Colon (tissue), 2 donors: ENCODE data around the gene ASH1L.
"Not testable (repeated sequence)": the region's sequence is repeated elsewhere in the genome, so short reads cannot be mapped to it uniquely, and the experiment has no call there.

Experiments used
- FAIRE-seq: peaks from 2 replicates; lab custom pipeline; 2012; peaks lifted over from hg19 to GRCh38; lab: Jason Lieb, UNC
- donor health status: control.
- donor health status: control.

ASH1L gene, protein sequence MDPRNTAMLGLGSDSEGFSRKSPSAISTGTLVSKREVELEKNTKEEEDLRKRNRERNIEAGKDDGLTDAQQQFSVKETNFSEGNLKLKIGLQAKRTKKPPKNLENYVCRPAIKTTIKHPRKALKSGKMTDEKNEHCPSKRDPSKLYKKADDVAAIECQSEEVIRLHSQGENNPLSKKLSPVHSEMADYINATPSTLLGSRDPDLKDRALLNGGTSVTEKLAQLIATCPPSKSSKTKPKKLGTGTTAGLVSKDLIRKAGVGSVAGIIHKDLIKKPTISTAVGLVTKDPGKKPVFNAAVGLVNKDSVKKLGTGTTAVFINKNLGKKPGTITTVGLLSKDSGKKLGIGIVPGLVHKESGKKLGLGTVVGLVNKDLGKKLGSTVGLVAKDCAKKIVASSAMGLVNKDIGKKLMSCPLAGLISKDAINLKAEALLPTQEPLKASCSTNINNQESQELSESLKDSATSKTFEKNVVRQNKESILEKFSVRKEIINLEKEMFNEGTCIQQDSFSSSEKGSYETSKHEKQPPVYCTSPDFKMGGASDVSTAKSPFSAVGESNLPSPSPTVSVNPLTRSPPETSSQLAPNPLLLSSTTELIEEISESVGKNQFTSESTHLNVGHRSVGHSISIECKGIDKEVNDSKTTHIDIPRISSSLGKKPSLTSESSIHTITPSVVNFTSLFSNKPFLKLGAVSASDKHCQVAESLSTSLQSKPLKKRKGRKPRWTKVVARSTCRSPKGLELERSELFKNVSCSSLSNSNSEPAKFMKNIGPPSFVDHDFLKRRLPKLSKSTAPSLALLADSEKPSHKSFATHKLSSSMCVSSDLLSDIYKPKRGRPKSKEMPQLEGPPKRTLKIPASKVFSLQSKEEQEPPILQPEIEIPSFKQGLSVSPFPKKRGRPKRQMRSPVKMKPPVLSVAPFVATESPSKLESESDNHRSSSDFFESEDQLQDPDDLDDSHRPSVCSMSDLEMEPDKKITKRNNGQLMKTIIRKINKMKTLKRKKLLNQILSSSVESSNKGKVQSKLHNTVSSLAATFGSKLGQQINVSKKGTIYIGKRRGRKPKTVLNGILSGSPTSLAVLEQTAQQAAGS (N-terminal part only)

DNA sequence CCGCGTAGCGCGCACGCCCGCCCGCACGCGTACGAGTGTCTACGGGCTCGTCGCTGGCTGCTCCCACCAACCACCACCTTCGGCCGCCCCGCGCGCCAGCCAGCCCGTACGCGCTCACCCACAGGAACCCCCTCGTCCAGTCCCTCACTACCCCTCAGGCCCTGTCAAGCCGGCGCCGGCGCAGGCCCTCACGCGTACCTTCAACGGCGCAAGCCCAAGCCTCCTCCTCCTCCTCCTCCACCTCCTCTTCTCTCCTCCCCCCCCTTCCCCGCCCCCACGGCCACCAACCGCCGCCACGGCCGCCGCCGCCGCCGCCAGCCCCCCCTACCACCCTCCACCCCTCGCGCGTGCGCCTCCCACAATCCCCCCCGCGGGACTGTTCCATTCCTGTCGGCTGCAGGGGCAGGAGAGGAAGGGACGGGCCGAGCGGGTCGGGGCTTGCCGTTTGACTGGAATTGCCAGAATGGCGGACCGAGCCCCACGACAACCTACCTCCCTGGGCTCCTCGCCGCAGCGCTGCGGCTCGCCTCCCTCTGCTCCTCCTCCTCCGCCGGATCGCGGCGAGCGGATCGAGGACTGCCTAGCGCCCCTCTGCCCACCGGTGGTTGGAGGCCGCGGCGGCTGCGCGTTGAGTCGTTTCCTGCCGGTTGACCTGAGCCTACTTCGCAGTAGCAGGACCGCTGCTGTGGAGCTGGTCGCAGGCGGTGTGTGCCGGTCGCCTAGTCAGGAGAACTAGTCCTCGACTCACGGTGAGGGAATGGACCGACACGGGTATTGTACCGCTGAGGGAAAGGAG is at the start of gene ASH1L:
ASH1L (minus strand) TSS at position 223 of the 796 bp plus-strand sequence. CDS start 41,284 bp downstream, outside the sequence.
- FAIRE-seq = no peak

DNA sequence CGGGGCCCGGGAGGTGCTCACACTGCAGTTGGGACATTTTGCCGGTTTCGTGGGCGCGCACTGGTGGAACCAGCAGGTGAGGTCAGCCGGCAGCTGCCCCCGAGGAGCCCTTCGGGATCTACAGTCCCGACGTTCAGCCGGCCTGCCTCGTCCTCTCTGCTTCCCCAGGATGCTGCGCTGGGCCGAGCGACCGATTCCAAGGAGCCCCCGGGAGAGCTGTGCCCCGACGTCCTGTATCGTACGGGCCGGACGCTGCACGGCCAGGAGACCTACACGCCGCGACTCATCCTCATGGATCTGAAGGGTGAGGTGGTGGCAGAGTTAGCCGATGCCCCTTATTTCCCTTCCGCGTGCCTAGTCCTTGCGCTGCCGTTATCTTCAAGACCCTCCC is 47.6 kb upstream of the ASH1L start:
- FAIRE-seq = not testable (repeated sequence)

DNA sequence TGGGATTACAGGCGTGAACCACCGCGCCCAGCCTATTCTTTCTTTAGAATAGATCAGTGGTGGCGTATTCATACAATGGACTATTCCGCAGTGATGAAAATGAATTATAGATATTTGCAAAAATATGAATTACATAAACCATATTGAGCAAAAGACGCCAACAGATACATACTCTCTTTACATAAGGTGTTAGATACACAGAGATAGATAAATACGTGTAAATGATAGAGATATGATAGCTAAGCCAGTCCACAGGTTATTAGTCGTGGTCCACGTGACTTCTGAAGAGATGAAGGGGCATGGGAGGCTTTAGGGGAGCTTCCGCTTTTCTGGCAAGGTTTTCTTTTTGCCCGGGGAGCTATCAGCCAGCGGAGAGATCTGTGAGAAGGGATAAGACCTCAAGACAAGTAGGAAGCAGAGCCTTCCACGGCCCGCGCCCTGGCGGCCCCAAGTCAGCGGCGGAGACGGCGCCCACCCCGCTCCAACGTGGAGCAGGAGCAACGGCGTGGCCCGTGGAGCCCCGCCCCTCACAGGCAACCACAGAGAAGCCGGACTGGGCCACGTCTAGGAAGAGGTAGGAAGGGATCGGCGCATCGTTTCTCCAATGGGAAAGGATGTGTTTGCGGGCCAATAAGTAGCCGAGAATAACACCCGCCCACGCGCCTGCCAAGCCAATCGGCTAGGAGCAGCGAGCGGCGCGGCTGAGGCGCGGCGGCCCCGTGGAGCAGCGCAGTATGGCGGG is 47.1 kb upstream of the ASH1L start, which contains the start of gene MSTO1:
MSTO1 (plus strand) TSS at position 704 of the 742 bp plus-strand sequence; CDS start at position 735, 31 bp downstream.
- no peak for FAIRE-seq

DNA sequence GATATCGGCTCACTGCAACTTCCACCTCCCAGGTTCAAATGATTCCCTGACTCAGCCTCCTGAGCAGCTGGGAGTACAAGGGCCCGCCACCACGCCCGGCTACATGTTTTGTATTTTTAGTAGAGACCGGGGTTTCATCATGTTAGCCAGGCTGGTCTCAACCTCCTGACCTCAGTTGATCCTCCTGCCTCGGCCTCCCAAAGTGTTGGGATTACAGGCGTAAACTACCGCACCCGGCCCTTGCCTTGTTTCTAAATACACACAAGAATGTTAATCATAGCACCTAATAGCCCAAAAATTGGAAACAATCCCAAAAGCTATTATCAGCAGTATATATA is 46.3 kb upstream of the ASH1L start:
- no peak for FAIRE-seq

DNA sequence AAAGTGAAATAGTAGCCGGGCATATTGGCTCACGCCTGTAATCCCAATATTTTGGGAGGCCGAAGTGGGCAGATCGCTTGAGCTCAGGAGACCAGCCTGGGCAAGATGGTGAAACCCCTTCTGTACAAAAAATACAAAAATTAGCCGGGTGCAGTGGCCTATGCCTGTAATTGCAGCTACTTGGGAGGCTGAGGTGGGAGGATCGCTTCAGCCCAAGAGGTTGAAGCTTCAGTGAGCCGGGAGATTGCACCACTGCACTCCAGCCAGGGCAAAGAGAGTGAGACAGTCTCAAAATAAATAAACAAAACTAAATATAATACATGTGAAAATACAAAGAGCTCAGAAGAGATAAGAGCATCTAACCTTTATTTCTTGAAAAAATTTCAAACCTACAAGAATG is 45.1 kb upstream of the ASH1L start:
- no peak for FAIRE-seq

DNA sequence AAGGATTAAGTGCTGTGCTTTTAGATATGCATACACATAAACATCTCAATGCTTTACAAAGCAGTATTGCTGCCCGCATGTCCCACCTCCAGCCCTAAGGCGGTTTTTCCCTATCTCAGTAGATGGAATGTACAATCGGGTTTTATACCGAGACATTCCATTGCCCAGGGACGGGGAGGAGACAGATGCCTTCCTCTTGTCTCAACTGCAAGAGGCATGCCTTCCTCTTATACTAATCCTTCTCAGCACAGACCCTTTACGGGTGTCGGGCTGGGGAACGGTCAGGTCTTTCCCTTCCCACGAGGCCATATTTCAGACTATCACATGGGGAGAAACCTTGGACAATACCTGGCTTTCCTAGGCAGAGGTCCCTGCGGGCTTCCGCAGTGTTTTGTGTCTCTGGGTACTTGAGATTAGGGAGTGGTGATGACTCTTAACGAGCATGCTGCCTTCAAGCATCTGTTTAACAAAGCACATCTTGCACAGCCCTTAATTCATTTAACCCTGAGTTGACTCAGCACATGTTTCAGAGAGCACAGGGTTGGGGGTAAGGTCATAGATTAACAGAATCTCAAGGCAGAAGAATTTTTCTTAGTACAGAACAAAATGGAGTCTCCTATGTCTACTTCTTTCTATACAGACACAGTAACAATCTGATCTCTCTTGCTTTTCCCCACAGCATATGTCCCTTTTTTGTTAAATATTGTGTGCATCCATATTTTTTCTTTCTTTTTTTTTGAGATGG is 37.4 kb upstream of the ASH1L start:
- not testable (repeated sequence) for FAIRE-seq

DNA sequence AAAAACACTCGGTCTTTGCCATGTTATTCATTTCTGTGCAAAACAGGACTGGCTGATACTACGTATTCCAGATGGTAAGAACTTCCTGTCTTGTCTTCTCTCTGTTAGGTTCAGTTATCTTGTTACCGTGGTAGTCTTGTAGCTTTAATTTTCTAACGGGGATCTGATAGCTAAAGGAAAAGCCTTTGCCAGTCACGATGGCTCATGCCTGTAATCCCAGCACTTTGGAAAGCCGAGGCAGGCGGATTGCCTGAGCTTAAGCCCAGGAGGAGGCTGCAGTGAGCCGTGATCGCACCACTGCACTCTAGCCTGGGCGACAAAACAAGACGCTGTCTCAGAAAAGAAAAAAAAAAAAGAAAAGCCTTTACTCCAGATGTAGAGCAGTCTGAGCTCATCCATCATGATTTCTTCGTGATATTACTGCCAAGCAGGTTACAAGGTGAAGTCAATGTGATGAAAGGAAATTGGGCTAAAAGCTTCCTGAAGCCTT is 36.3 kb upstream of the ASH1L start:
- FAIRE-seq = no peak

DNA sequence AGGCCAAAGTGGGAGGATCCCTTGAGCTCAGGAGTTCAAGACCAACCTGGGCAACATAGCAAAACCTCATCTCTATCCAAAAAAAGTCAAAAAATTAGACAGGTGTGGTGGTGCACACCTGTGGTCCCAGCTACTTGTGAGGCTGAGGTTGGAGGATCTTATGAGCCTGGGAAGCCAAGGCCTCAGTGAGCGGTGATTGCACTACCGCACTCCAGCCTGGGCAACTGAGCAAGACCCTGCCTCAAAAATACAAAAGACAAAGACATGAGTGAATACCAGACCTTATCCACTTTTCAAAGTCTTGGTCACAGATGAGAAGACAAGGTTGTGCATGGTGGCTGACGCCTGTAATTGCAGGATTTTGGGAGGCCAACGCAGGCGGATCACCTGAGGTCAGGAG is 34.3 kb upstream of the ASH1L start:
- FAIRE-seq = no peak

DNA sequence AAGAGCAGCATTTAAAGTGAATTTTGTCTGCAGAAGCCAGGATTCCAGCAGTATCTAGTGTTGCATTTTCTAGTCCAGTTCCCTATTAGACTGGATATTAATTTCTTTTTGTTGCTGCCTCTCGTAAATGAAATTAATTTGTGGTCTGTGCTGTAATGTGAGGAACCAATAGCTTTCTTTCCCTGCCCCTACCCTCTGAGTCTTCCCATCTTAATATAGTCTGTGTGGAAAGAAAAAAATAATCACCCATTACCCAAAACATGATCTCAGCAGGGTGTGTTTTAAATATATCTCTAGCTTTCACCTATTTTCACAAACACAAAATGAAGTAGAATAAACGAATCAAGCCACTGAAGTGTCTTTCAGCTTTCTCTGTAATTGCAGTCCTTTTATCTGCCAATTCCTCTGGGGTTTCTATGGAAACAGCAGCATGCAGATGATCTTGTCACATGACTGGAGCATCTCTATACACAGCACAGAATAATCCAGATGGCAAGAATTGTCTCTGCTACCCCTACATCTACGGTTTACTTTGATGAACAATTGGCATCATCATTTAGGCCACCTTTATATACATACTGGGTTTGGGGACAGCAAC is 33.4 kb upstream of the ASH1L start:
- not testable (repeated sequence) for FAIRE-seq

DNA sequence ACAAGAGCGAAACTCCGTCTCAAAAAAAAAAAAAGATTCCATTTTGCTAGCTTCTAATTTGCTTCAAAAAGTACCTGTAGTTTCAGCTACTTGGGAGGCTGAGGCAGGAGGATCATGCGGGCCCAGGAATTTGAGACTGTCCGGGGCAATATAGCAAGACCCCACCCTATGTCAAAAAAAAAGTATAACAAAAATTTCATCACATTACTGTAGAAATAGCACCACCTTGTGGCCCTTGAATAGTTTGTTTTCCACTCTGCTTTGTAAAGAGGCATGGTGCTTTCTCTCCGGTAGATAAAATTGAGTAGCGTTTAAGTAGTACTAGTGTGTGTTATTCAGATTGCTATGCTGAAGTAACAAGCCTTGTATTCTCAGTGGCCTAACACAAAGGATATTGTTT is 29.2 kb upstream of the ASH1L start:
- no peak for FAIRE-seq

DNA sequence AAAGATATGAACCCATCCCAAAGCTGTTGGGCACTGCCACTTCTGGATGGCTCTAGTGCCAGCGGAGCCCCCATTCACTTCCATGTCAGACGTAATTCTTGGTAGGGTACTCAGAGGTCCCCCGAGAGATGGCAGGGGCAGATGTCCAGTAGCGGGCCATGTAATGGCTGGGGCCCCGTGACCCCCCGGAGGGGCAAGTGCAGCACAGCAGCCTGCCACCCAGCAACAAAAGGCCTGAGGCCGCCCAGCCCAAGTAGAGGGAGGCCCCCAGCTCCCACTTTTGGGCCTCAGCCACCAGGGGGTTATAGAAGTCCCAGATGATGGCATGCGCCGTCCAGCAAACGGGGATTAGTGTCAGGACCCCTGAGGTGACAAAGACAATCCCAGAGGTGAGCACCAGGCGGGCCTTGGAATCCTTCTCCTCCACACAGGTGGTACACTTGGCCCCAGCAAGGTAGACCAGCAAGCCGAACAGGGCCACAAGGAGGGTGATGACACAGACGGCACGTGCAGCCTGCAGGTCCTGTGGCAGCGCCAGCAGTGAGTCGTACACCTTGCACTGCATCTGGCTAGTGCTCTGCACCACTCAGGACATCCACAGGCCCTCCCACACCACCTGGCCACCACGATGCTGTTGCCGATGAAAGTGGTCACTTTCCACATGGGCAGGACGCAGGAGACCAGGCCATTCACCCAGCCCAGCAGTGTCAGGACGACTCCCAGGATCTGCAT is 28.1 kb upstream of the ASH1L start:
- FAIRE-seq = not testable (repeated sequence)

DNA sequence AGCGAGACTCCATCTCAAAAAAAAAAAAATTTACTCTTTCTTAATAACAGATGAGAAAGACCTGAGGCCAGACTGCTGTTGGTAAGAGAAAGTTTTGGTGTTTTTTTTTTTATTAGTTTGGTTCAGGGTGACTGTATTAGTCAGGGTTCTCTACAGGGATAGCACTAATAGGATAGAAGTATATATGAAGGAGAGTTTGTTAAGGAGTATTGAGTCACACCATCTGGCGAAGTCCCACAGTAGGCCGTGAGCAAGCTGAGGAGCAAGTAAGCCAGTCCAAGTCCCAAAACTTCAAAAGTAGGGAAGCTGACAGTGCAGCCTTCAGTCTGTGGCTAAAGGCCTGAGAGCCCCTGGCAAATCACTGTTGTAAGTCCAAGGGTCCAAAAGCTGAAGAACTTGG is 26.7 kb upstream of the ASH1L start:
- not testable (repeated sequence) for FAIRE-seq

DNA sequence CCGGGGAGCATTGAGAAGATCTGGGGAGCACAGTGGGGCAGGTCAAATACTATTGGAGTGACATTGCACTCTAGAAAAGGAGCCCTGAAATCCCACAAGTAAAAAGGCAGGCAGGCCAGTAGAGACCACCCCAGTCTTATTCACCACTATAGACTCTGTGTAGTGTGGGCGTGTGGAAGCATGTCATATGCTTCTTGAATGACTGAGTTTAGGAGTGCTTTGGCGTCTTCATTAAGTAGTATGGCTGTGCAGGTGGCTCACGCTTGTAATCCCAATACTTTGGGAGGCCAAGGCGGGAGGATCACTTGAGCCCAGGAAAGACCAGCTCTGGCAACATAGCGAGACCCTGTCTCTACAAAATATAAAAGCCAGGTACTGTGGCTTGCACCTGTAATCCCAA is 21.2 kb upstream of the ASH1L start:
- FAIRE-seq = not testable (repeated sequence)

DNA sequence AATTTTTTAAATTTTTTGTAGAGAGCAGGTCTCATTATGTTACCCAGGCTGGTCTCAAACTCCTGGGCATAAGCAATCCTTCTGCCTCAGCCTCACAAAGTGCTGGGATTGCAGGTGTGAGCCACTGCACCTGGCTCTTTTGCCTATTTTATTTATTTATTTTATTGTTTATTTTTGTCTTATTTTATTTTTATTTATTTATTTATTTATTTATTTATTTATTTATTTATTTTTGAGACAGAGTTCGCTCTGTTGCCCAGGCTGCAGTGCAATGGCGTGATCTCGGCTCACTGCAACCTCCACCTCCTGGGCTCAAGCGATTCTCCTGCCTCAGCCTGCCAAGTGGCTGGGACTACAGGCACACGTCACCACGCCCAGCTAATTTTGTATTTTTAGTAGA is 13.0 kb upstream of the ASH1L start:
- not testable (repeated sequence) for FAIRE-seq

DNA sequence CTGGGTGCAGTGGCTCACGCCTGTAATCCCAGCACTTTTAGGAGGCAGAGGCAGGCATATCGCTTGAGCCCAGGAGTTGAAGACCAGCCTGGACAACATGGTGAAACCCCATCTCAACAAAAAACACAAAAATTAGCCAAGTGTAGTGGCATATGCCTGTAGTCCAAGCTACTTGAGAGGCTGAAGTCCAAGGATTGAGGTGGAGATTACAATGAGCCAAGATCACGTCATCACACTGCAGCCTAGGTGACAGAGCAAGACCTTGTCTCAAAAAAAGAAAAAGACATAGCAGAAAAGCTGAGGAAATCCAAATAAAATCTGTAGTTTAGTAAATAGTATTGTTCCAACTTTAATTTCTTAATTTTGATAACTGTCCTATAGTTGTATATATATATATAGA is 11.5 kb upstream of the ASH1L start:
- FAIRE-seq = no peak

DNA sequence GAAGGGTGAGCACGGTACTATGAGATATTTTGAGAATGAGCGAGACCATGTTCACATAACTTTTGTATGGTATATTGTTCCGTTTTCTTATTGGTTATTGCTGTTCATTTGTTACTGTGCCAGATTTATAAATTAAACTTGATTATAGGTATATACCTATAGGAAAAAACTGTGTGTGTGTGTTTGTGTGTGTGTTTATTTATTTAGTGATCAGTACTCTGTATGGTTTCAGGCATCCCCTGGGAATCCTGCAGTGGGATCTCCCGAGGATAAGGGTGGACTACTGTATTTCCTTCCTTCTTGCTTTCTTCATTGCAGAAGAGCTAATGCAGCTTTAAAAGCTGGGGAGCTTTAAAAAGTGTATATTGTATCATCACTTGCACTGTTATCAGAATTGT is 8.0 kb upstream of the ASH1L start:
- FAIRE-seq = no peak

DNA sequence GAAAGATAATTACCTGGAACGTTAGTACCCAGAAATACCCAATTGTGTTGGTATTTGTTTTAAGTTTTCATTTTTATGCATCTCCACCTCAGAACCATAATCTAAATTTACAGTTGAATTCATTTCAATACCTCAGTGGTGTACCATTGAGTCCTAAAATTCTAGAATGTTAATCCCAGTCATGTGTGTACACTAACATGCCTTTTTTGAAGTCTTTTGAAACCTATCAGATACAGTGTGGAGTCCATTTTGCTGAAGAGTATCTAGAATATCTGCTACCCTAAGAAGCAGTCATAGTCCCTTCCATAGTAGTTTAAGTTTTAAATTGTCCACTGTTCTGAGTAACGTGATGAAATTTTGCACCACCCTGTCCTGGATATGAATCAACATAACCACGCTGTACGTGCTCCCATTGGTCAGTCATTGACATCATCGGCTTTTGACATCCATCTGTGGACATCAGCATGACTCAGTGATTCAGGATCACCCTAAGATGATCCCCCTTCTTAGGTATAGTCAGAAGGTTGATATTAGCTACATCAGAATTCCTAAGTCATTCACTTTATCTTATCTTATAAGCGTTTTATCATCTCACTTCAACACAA is 7.5 kb upstream of the ASH1L start:
- FAIRE-seq = no peak

DNA sequence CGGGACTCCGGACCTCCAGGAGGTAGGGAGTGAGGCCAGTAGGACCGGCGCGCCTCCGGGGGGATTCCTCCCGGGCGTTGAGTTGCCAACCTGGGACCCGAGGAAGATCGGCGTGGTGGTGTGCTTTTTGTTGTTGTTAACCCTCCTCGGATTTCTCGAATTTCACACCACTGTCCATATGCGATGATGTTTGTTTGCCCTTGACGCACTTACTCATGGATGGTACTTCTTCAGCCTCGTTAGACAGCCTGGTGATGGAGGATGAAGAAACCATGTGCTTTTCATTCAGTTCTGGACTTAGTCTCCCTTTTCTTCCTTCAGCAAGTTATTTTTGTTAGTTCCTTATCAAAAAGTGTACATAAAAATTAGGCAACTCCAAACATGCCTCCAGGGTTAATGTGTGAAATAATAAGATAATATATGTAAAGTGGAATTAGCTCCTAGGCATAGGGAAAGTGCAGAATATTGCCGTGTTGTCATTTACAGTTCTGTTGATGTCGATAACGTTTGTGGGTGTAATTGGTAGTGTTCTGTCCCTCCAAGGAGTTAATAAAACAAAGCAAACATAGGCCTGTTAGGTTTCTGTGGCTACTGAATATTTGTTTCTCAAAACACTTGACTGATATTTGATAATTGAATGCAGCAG is 897 bp upstream of the ASH1L start:
- FAIRE-seq = not testable (repeated sequence)
